HG02610 (cell line): ENCODE results near the gene JPH3.

Experiments used
- ATAC-seq: cut with Tn5 transposase; IDR thresholded peaks from one replicate; pipeline ENCODE4 v1.9.1; 2021; ENCODE audit warnings: mild to moderate bottlenecking, moderate library complexity; ENCODE audit not compliant: unreplicated experiment

JPH3 gene

DNA sequence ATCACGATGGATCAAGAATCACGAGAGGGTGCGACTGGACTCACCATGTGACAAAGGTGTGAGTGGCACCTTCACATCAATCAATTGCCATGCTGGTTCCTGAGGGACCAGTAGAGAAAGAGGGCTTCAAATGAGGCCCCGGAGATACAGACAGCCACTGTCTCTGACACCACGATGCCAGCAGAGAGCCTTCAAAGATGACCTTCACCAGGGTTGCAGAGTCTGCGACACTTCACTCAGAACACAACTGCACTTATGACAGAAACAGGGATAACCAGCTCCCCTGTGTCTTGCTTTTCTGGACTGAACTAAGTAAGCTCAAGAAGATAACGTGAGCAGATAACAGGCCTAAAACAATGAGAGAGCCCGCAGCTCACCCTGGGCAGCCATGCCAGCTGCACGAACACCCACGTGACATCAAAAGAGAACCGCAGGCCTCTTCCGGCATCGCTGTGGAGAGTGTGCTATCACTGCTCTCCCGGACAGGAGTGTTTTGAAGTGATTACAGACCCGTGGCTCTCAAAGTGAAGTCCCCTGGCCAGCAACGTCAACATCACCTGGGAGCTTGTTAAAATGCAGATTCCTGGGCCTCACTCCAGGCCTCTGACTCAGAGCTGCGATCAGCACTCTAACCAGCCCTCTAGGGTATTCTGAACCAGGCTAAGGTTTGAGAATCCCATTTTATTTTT, 127.1 kb downstream of the JPH3 start:
- ATAC-seq = no peak

DNA sequence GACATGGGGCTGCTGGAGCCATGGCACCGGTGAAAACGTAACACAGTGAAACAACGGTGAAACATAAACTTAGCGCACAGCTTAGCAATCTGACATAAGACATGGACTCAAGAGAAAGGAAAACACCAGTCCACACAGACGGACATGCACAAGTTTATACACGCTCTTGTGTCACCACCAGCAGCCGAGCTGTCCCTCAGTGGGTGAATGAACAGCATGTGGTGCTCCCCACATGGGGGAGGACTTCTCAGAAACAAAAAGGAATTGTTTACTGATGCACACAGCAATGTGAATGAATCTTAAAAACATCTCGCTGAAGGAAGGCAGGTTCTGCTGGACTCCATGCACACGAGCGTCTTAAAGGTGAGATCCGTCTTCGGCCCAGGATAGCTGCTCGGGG, 129.3 kb downstream of the JPH3 start:
- no peak for ATAC-seq

GRCh38 chr16:87733190-87733589, 130.9 kb downstream of the JPH3 start:
- no peak for ATAC-seq

DNA sequence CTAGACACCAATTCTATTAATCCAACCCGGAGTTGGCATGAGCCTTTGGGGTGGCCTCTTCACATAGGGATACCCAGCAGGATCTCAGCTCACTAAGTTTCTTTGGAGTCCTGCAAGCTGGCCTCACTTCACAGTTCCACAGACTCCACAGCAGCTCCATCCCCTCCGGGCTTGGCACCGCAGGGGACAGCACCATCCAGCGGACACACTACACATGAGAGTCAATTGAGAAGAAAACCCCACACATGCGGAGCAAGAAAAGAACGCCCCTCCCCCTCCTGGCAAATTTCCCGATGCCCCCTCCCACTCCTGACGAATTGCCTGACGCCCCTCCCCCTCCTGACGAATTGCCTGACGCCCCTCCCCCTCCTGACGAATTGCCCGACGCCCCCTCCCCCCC, 132.3 kb downstream of the JPH3 start:
- ATAC-seq = no peak

- no peak for ATAC-seq
Measured at GRCh38 chr16:87735270-87736007, 133.1 kb downstream of the JPH3 start.

GRCh38 chr16:87736008-87736382, 133.7 kb downstream of the JPH3 start:
- no peak for ATAC-seq

DNA sequence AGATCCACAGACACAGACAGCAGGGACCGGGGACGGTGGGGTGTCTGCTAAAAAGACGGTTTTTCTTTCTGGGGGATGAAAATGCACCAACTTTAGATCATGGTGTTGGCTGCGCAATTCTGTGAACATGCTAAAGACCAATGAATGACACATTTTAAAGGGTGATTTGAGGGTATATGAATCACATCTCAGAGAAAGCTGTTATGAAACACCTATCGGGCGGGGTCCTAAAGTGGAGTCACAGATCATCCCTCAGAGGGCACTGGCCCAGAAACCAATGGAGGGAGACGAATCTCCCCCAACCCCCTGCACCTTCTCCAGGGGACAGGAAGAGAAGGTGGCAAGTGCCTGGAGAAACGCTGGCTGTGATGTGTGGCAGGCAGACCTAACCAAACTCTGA, 137.5 kb downstream of the JPH3 start:
- ATAC-seq = no peak

GRCh38 chr16:87740441-87740840, 138.1 kb downstream of the JPH3 start:
- no peak for ATAC-seq

DNA sequence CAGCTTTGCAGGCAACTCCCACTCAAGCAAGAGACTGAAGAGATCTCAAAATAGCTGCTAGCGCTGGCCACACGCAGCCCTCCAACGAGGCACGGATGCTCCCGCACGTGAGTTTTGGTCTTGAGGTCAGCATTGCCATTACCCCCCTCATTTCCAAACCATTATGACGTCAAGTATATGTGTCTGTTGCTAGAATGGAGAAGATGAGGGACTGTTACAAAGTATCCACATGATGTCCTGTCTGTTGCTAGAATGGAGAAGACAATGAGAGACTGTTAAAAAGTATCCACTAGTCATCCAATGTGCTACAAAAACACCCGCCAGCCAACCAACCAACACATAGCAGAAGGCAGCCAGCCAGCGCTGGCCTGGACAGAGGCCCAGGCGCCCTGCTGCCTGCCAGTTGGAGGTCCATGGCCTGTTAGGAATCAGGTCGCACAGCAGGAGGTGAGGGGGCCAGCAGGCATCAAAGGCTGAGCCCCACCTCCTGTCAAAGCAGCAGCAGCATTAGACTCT, 138.7 kb downstream of the JPH3 start:
- ATAC-seq = no peak

- no peak for ATAC-seq
Measured at GRCh38 chr16:87741700-87742415, 139.6 kb downstream of the JPH3 start.

- no peak for ATAC-seq
Measured at GRCh38 chr16:87742781-87743490, 140.6 kb downstream of the JPH3 start.

DNA sequence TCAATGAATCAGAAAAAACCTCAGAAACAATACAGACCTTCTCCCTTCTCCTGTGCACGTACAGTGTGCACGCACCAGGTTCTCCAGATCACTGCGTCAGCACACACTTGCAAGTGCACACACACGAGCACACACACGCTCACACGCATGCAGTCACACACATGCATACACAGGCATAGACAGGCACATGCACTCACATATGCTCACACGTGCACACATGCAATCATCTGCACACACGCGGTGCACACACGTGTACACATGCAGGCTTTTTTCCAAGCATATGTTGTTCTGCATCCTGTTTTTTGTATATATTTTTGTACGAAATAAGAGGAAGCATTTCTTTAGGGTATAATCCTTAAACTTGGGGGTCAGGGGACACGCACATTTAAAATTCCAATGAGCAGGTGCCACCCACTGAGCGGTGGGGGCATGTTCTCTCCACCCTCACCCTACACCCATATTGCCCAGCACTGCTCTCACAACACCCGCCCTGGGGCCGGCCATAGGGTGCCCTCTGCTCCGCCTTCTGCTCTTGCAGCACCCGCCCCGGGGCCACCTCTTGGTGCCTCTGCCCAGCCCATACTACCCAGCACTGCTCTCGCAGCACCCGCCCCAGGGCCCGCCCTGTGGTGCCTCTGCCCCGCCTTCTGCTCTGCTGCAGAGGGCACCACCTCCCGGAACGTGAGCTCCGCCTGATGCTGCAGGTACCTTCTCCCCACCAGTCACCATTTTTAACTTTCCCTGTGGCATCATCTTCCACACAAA, 142.6 kb downstream of the JPH3 start:
- ATAC-seq = no peak

DNA sequence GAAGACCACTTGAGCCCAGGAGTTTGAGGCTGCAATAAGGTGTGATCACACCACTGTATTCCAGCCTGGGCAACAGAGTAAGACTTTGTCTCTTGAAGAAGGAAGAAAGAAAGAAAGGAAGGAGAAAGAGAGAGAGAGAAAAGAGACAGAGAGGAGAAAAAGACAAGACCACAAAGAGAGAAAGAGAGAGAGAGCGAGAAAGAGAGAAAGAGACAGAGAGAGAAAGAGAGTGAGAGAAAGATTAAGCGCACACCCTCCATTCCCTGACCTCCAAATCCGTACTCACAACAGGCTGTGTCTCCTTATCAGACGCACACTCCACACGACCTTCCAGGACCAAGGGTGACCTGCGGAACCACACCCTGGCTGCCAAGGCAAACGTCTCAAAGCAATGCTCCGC, 143.9 kb downstream of the JPH3 start:
- ATAC-seq = no peak
